HG03571 (cell line): ENCODE measurements around the gene PALB2.
"Not testable (repeated sequence)": the region's sequence is repeated elsewhere in the genome, so short reads cannot be mapped to it uniquely, and the experiment has no call there.

ENCODE experiments used
- ATAC-seq: cut with Tn5 transposase; IDR thresholded peaks from one replicate; pipeline ENCODE4 v1.9.1; 2021; ENCODE audit not compliant: unreplicated experiment

The PALB2 gene

GRCh38 chr16:23584186-23585076 is 56.7 kb downstream of the PALB2 start:
- ATAC-seq = no peak

- ATAC-seq = not testable (repeated sequence)
Observed at GRCh38 chr16:23583271-23583670, 57.8 kb downstream of the PALB2 start.

- no peak for ATAC-seq
Observed at GRCh38 chr16:23581764-23582163, 59.3 kb downstream of the PALB2 start.

GRCh38 chr16:23580391-23580790 is 60.7 kb downstream of the PALB2 start:
- no peak for ATAC-seq

- no peak for ATAC-seq
Observed at GRCh38 chr16:23579371-23579770, 61.7 kb downstream of the PALB2 start.

GRCh38 chr16:23578101-23578830 is 62.8 kb downstream of the PALB2 start:
- ATAC-seq = no peak

- no peak for ATAC-seq
Observed at GRCh38 chr16:23577493-23577892, 63.6 kb downstream of the PALB2 start.

- ATAC-seq = no peak
Observed at GRCh38 chr16:23575834-23576233, 65.3 kb downstream of the PALB2 start.

- no peak for ATAC-seq
Observed at GRCh38 chr16:23573817-23574216, 67.3 kb downstream of the PALB2 start.

GRCh38 chr16:23572394-23572793 is 68.7 kb downstream of the PALB2 start:
- ATAC-seq = no peak

GRCh38 chr16:23571895-23572294 is 69.2 kb downstream of the PALB2 start:
- ATAC-seq = no peak

- ATAC-seq = no peak
Observed at GRCh38 chr16:23570992-23571632, 70.0 kb downstream of the PALB2 start.

- no peak for ATAC-seq
Observed at GRCh38 chr16:23567602-23568001, 73.5 kb downstream of the PALB2 start.

- ATAC-seq = no peak
Observed at GRCh38 chr16:23566724-23567123, 74.4 kb downstream of the PALB2 start.

- no peak for ATAC-seq
Observed at GRCh38 chr16:23564575-23565363, 76.3 kb downstream of the PALB2 start.

GRCh38 chr16:23563186-23563585 is 77.9 kb downstream of the PALB2 start:
- no peak for ATAC-seq

GRCh38 chr16:23562505-23562904 is 78.6 kb downstream of the PALB2 start:
- no peak for ATAC-seq

- ATAC-seq = no peak
Observed at GRCh38 chr16:23561586-23561985, 79.5 kb downstream of the PALB2 start.

GRCh38 chr16:23557779-23558702 is 83.1 kb downstream of the PALB2 start:
- no peak for ATAC-seq
